Left colon (tissue), 2 donors: Measurements from ENCODE around the gene NMUR1. TPM values are rescaled to one million over a fixed set of nuclear protein-coding genes. Genes with fewer than 3 reads are reported as not detected.
"Not testable (repeated sequence)": the region's sequence is repeated elsewhere in the genome, so short reads cannot be mapped to it uniquely, and the experiment has no call there.

ENCODE experiments used
- ATAC-seq: fragments of 200-7000 bp; cut with Tn5 transposase; one replicate; pipeline ENCODE4 v1.9.1; 2020; ENCODE audit warnings: mild to moderate bottlenecking, moderate library complexity
- DNase-seq, 2 donors: peaks; one replicate each; pipeline ENCODE4 v3.0.0-alpha.2; 2020
- intact Hi-C, 2 donors: fragments of 100-400 bp; cut with DNase I in 1 of 2; cut with micrococcal nuclease in 1 of 2; formaldehyde crosslinking; loops; one replicate each; pipeline versions ENCODE4 v1.11.2 to v1.14.0; 2022; cut with DNase I, micrococcal nuclease
- long read RNA-seq: library from polyadenylated mRNA; unstranded; transcript quantifications from one replicate; pipeline ENCODE4 v2.0.0, GENCODE V29; 2021
- total RNA-seq, 2 donors: library from RNA; stranded (reverse); fragmentation: NEBNext Ultra II Directional; extraction: Animal tissue kit (Norgen Biotek cat#: 25700); gene quantifications; one replicate each; pipeline ENCODE4 v1.2.1, GENCODE V29; 2021
- donor health status: DM: no; HTN: no; CAD: no.
- donor health status: DM: yes; HTN: yes; CAD: no.

Gene NMUR1
- total RNA-seq = 1 to 10 TPM in 1 of 2 donors, under 1 TPM in 1; 0.15 to 1.3 TPM
- long read RNA-seq, partial matches to known transcripts = 0 of 1 reads
- long read RNA-seq, other reads (novel, unspliced or antisense) = 1 of 1 reads

- intact Hi-C loops = loop anchor here in 1 of 2 donors (10.0 kb wide), 1 partner anchor 64 kb away; the partner anchor contains the start of gene TEX44
- DNase-seq (peak in 1 of 2 donors; percentile 70), ATAC-seq (peak; percentile 87)
These were observed at the start of gene NMUR1 for GRCh38 chr2:231530099-231531011. Gene NMUR1 (minus strand): TSS chr2:231530445. CDS start chr2:231530361, 84 bp downstream.

- no peak for ATAC-seq
- no peak for DNase-seq
- intact Hi-C loops = no loop called here
These were observed 49.3 kb upstream of the NMUR1 start for GRCh38 chr2:231579560-231579959.

- DNase-seq, ATAC-seq, intact Hi-C loops: not testable (repeated sequence)
These were observed 48.4 kb upstream of the NMUR1 start for GRCh38 chr2:231578655-231579054.

GRCh38 chr2:231576465-231576864, 46.2 kb upstream of the NMUR1 start:
- ATAC-seq = no peak
- DNase-seq = no peak
- intact Hi-C loops = no loop called here

- intact Hi-C loops = no loop called here
- no peak for DNase-seq
- ATAC-seq = no peak
These were observed 45.5 kb upstream of the NMUR1 start for GRCh38 chr2:231575612-231576256.

GRCh38 chr2:231573698-231574421, 43.6 kb upstream of the NMUR1 start:
- no peak for DNase-seq
- intact Hi-C loops = no loop called here
- no peak for ATAC-seq

GRCh38 chr2:231573096-231573495, 42.9 kb upstream of the NMUR1 start:
- ATAC-seq = no peak
- no peak for DNase-seq
- intact Hi-C loops = no loop called here

- DNase-seq (no peak), ATAC-seq (no peak)
- intact Hi-C loops = no loop called here
These were observed 41.5 kb upstream of the NMUR1 start for GRCh38 chr2:231571661-231572191.

GRCh38 chr2:231570915-231571314, 40.7 kb upstream of the NMUR1 start:
- ATAC-seq, intact Hi-C loops, DNase-seq: not testable (repeated sequence)

- DNase-seq = no peak
- no peak for ATAC-seq
- intact Hi-C loops = no loop called here
These were observed 38.7 kb upstream of the NMUR1 start for GRCh38 chr2:231568785-231569435.

- ATAC-seq = no peak
- intact Hi-C loops = no loop called here
- DNase-seq = no peak
These were observed 38.0 kb upstream of the NMUR1 start for GRCh38 chr2:231568098-231568784.

- ATAC-seq = no peak
- intact Hi-C loops = no loop called here
- DNase-seq = no peak
These were observed 36.9 kb upstream of the NMUR1 start for GRCh38 chr2:231567159-231567558.

- ATAC-seq (no peak), DNase-seq (no peak)
- intact Hi-C loops = no loop called here
These were observed 35.8 kb upstream of the NMUR1 start for GRCh38 chr2:231565887-231566594.

- intact Hi-C loops = no loop called here
- ATAC-seq (peak; percentile 78), DNase-seq (peak; percentile 32 to 37)
These were observed 33.2 kb upstream of the NMUR1 start for GRCh38 chr2:231563378-231563961.

- DNase-seq (peak; percentile 54 to 66), ATAC-seq (peak; percentile 88)
- intact Hi-C loops = loop anchor here in 1 of 2 donors (5.0 kb wide), 1 partner anchor 40 kb away; no protein-coding TSS in a partner anchor
These were observed 27.4 kb upstream of the NMUR1 start for GRCh38 chr2:231557571-231558217.

GRCh38 chr2:231556981-231557380, 26.7 kb upstream of the NMUR1 start:
- ATAC-seq (no peak), DNase-seq (no peak)
- intact Hi-C loops = loop anchor here in 1 of 2 donors (5.0 kb wide), 1 partner anchor 40 kb away; no protein-coding TSS in a partner anchor
